ENCODE results near the gene ULK4. TPM values are rescaled to one million over a fixed set of nuclear protein-coding genes. Genes with fewer than 3 reads are reported as not detected.
A peak's percentile ranks its signal among the peaks of the same experiment; 100 is the strongest.
"Not testable (repeated sequence)": the region's sequence is repeated elsewhere in the genome, so short reads cannot be mapped to it uniquely, and the experiment has no call there.

ULK4 gene
- polyA plus RNA-seq, 1 donor: 6.3 TPM

DNA sequence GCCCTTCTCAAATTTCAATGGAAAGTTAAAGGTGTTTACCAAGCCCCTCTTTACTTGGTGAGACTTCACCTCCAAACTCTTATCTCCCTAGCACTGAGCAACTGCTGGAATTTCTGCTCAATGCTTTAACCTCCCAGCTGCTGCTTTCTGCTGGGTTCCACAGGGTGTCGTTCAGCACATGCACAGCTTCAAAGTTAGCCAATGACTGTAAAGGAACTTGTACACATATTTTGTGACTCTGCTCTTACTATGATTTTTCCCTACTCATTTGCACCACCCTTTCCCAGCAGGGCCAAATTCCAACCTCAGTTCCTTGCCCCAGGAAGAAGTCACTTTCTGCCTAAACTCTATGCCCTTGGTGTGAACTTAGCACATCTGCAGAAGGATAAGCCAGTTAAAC is 89.7 kb downstream of the ULK4 start:
- DNase-seq: no peak

DNA sequence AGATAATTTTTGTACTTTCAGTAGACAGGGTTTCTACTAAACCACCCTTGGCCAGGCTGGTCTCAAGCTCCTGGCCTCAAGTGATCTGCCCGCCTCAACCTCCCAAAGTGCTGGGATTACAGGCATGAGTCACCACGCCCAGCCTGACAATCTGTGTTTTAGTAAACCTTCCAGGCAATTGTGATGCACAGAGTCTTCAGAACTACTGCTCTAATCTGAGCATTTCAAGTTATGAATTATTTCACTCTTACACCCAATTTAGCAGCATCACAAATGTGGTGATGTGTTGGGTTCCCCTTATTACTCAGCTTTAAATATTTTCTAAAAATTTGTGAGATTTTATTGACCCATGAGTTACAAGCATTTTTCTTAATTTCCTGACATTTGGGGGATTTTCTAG is 94.4 kb downstream of the ULK4 start:
- DNase-seq: no peak

DNA sequence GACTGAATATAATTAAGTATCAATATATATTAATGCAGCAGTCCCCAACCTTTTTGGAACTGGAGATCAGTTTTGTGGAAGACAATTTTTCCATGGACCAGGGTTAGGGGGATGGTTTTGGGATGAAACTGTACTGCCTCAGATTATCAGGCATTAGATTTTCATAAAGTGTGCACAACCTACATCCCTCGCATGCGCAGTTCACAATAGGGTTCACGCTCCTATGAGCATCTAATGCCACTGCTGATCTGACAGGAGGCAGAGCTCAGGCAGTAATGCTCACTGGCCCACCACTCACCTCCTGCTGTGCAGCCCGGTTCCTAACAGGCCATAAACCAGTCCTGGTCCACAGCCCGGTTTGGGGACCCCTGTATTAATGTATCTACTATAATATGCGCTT is 95.6 kb downstream of the ULK4 start:
- no peak for DNase-seq

DNA sequence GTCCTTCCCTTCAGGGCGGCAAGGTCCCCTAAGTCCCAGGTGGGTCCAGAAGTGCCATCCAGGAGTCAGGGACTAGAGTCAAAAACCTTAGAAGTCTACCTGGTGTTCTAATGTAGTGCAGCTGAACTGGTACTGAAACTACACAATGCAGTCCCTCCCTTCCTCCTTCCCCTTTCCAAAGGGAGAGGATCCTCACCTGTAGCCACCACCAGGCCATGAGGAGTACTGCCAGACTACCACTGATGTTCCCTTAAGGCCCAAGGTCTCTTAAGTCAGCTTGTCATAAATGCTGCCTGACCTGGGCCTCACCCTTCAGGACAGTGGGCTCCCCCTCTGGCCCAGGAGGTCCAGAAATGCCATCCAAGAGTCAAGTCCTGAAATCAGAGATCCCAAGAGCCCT is 98.9 kb downstream of the ULK4 start:
- no peak for DNase-seq

DNA sequence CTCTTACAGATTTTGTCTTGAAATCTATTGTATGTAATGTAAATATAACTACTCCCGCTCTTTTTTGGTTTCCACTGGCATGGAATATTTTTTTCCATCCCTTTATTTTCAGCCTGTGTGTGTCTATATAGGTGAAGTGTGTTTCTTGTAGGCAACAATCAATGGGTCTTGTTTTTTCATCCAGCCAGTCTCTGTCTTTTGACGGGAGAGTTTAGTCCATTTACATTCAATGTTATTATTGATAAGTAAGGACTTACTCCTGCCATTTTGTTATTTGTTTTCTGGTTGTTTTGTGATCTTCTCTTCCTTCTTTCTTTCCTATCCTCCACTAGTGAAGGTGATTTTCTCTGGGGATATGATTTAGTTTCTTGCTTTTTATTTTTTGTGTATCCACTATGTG is 101.4 kb downstream of the ULK4 start:
- not testable (repeated sequence) for DNase-seq

- DNase-seq: no peak
Observed at GRCh38 chr3:41854956-41855355, 106.9 kb downstream of the ULK4 start.

DNA sequence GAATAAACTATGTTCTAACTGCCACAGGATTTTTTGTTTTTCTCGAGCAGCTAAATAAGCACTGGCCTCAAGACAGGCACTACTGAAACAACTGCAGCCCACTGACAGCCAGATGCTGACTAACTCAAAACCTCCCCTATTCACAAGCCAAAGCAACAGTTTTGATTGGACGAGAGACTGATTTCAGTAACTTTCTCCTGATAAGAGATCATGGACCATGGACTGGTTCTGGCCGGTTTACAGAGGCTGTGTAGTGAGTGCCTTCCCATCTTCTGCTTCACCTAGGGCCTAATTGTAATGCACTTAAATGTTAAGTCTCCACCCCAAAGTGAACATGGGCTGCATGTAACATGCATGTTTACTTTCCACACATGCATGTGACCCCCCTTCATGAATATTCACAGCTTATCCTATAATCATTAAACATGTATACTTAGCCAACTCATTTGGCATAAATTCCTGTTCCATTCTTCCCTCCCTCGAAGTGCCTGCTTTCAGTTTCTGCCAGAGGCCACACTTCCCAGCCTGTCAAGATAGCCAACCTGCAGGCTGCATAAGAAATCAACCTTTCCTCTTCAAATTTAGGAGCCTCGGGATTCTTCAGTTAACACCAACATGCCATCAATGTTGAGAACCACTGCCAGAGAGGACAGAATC is 108.2 kb downstream of the ULK4 start:
- no peak for DNase-seq

GRCh38 chr3:41848753-41849574 is 112.9 kb downstream of the ULK4 start:
- no peak for DNase-seq

GRCh38 chr3:41847679-41848078 is 114.2 kb downstream of the ULK4 start:
- DNase-seq: no peak

DNA sequence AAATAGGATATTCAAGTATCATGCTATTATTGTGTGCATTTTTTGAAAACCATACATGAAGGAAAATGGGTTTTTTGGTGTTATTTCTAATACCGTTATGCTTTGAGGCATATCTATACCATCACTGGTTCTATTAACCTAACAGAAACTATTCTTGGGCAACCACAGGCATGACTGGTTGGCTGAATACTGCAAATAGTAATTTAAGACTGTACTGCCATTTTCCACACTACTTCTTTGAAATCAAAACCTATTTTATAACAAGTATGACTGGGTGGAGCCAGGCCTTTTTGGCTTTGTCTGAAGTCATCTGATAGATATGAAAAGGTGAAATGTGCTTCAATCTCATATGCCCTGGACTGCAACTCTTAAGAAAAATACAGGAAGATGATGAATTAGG is 115.1 kb downstream of the ULK4 start:
- no peak for DNase-seq

DNA sequence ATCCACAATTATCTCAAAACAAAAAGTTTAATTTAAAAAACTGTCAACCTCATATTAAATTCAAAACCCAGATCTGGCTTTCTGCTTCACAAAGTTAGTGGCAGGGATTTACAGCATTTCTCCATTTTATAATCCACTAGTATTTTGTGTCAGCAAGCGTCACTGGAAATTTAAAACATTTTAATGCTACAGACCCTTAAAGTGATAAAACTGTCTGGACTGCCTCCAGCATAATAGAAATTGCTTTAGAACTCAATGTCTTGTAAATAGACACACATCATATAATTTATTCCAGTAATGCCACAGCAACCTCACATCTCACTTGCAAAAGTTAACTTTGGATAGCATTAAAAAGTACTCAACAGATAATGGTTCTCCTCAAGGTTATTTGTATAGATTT is 116.1 kb downstream of the ULK4 start:
- peak; percentile 5 for DNase-seq

GRCh38 chr3:41844256-41844655 is 117.6 kb downstream of the ULK4 start:
- not testable (repeated sequence) for DNase-seq

DNA sequence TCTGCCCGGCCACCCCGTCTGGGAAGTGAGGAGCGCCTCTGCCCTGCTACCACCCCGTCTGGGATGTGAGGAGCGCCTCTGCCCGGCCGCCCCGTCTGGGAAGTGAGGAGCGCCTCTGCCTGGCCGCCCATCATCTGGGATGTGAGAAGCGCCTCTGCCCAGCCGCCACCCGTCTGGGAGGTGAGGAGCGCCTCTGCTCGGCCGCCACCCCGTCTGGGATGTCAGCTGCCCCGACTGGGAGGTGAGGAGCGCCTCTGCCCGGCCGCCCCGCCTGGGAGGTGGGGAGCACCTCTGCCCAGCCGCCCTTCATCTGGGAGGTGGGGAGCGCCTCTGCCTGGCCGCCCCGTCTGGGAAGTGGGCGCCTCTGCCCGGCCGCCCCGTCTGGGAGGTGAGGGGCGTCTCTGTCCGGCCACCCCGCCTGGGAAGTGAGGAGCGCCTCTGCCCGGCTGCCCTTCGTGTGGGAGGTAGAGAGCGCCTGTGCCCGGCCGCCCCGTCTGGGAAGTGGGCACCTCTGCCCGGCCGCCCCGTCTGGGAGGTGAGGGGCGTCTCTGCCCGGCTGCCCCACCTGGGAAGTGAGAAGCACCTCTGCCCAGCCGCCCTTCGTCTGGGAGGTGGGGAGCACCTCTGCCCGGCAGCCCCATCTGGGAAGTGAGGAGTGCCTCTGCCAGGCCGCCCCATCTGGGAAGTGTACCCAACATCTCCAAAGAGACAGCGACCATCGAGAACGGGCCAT is 120.8 kb downstream of the ULK4 start:
- not testable (repeated sequence) for DNase-seq

DNA sequence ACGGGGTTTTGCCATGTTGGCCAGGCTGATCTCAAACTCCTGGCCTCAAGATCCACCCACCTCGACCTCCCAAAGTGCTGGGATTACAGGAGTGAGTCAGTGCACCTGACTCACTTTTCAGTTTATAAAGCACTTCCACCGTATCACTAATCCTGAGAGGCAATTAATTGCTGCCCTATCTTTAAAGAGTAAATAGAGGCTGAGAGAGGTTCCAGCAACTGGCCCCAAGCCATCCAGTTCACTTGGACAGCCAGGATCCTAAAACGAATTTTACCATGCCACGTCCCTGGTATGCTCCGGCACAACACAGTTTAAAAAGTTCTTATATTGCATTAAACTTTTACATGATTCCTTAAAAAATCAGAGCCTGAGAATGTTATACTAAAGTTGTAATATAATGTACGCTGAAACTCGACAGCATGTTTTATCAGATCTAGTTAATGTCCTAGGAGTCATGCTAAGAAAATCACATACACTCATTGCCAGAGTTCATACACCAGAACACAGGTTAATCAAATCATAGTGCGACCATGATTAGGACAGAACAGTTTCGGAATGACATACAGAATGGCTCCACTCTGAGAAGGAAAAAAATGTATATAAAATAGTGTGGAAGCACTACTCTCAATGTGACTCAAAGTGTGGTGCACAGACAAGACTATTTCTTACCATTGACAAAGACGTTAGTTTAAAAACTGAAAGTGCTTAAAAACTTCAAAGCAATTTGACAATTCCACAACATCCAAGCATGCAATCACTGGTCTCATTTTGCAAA is 125.4 kb downstream of the ULK4 start:
- DNase-seq: no peak

- no peak for DNase-seq
Observed at GRCh38 chr3:41833628-41834027, 128.3 kb downstream of the ULK4 start.

DNA sequence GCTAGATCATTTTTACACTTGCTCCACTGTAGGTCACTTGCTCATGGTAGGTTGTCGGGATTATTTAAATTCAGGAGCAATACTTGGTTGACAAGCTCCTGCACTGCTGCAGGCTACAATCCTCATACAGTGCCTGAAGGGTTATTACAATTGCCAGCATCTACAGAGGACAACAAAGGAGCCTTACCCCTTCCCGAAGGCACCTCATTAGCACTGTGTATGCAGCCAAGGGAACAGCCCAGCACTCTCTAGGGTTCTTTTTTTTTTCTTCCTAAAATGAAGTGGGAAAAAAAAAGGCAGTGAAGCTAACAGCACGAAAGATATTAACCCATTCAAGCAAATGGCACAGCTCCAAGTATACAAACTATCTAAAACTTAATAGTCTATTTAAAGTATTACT is 142.7 kb downstream of the ULK4 start:
- DNase-seq: no peak

DNA sequence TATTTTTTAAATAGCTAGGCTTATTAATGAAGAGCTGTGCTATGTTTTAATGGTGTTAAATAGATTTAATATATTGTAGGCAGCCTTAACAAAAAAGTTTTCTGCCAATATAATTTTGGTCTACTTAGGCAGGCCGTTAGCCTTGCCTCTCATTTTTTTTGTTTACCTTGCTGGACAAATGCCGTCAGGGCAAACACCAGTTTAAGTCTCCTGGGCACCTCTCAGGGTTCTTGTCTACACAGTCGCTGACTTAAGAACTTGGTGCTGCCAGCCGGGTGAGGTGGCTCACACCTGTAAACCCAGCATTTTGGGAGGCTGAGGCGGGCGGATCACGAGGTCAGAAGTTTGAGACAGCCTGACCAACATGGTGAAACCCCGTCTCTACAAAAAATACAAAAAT is 153.3 kb downstream of the ULK4 start:
- no peak for DNase-seq

GRCh38 chr3:41808152-41808551 is 153.8 kb downstream of the ULK4 start:
- no peak for DNase-seq

DNA sequence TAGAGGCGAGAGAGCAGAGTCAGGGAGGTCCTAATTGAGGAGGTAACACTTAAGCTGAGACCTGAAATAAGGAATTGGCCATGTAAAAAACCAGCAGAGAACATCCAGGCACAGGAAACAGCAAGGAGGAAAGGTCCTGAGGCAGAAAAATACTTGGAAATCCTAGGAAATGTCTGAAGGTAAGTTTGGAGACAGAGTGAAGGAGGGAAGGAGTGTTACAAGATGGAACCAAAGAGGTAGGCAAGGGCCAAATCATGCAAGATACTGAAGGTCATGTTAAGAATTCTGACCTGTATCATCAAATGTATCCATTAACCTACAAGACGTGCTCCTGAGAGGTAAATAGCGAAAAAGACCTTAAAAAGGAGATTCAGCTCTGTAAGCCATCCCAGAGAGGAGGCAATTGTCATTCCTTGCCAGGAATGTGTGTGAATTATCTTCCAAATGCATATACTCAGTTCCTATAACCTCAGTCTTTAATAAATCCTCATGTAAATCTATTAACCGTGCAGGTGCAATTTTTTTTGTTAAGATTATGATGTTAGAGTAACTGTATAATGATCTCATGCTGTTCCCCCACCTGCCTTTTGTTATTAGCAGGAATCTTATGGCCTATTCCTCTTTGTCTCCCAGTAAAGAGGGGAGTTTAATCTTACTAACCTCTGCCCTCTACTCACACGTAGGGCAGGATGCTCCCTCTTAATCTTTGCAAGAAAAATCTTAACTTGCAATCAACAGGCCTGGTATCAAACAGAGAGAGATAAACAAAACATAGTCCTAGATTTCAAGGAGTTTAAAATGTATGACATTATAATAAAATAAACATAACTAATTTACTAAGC is 166.9 kb downstream of the ULK4 start:
- DNase-seq: no peak

DNA sequence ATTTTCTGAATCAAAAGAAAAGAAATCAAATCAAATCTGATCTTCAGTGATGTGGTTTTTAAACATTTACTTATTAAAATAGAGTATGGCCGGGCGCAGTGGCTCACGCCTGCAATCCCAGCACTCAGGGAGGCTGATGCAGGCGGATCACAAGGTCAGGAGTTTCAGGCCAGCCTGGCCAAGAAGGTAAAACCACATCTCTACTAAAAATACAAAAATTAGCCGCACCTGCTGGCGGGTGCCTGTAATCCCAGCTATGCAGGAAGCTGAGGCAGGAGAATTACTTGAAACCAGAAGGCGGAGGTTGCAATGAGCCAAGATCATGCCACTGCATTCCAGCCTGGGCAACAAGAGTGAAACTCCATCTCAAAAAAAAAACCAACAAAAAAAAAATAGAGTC is 169.1 kb downstream of the ULK4 start:
- no peak for DNase-seq

DNA sequence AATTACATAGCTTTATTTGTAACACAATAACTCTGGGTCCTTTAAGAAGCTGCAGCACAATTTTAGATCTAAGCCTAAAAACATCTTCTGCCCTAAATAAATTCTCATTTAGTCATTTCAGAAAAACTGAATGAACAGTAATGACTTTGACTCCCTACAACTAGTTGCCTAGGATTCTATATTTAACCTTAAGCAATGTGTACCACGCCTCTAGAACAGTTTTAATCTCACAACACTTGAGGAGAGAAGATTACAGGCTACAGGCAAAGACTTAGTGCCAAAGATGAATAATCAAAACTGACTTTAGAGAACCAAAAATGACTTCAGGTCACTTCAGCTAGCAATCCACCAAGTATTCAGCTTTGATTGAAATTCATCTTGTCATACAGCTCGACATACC is 192.8 kb downstream of the ULK4 start:
- DNase-seq: no peak

Measured in left kidney (tissue), 2 donors.